Left lung (tissue), 10 donors: ENCODE data around the gene RSRC1. TPM values are rescaled to one million over a fixed set of nuclear protein-coding genes. Genes with fewer than 3 reads are reported as not detected.
"Not testable (repeated sequence)": the region's sequence is repeated elsewhere in the genome, so short reads cannot be mapped to it uniquely, and the experiment has no call there.

Experiments
- ATAC-seq: fragments of 200-7000 bp; cut with Tn5 transposase; one replicate; pipeline ENCODE4 v1.9.1; 2020; ENCODE audit warnings: moderate library complexity
- DNase-seq, 4 donors: peaks; one replicate each; pipeline ENCODE4 v3.0.0-alpha.2; 2013 to 2020
- H3K27ac ChIP-seq, 2 donors: fragments of 200-600 bp; sonication (generic) in 1 of 2; one replicate each; pipeline versions ENCODE4 v1.5.0 to v1.8.0; 2020 to 2021
- H3K27me3 ChIP-seq, 2 donors: fragments of 200-600 bp; sonication (generic) in 1 of 2; one replicate each; pipeline versions ENCODE4 v1.5.0 to v1.8.0; 2020 to 2021
- H3K36me3 ChIP-seq, 2 donors: fragments of 200-600 bp; sonication (generic) in 1 of 2; one replicate each; pipeline versions ENCODE4 v1.5.0 to v1.8.0; 2020 to 2021
- H3K4me1 ChIP-seq, 2 donors: fragments of 200-600 bp; one replicate each; pipeline ENCODE4 v1.8.0; 2021
- H3K4me3 ChIP-seq, 2 donors: fragments of 200-600 bp; sonication (generic) in 1 of 2; one replicate each; pipeline versions ENCODE4 v1.5.0 to v1.8.0; 2020 to 2021; ENCODE audit warnings: mild to moderate bottlenecking in 1 of 2
- H3K9me3 ChIP-seq, 2 donors: fragments of 200-600 bp; sonication (generic) in 1 of 2; one replicate each; pipeline versions ENCODE4 v1.5.0 to v1.8.0; 2020 to 2021
- CTCF ChIP-seq, 2 donors: fragments of 200-600 bp; sonication (generic) in 1 of 2; IDR thresholded peaks; one replicate each; pipeline versions ENCODE4 v1.5.0 to v1.8.0; 2021; ENCODE audit warnings: antibody characterized with exemption in 2 of 2
- intact Hi-C, 2 donors: fragments of 100-400 bp; cut with DNase I; formaldehyde crosslinking; loops; one replicate each; pipeline versions ENCODE4 v1.11.2 to v1.14.2; 2022
- polyA plus RNA-seq, 6 donors: library from polyadenylated mRNA; unstranded; fragments of 120-200 nt; gene quantifications; one replicate each; pipeline ENCODE4 v1.2.1, GENCODE V29; 2013; ENCODE audit not compliant: insufficient read length in 6 of 6
- total RNA-seq, 2 donors: library from RNA; stranded (reverse); fragmentation: NEBNext Ultra II Directional; extraction: Animal tissue kit (Norgen Biotek cat#: 25700); gene quantifications; one replicate each; pipeline ENCODE4 v1.2.1, GENCODE V29; 2021
- donor health status: DM: no; HTN: yes; CAD: no.
- donor health status: DM: no; HTN: no; CAD: no.

Gene RSRC1
- total and polyA plus RNA-seq, 8 donors, result 23.7 to 30.7 (median 27.6) TPM

GRCh38 chr3:158339638-158340037 lies 229.7 kb downstream of the RSRC1 start:
- H3K27me3 ChIP-seq, result no peaks in the 10 kb centered on the region
- DNase-seq (no peak), ATAC-seq (no peak)
- H3K27ac ChIP-seq, result no peak overlapping the region
- TF ChIP-seq CTCF (IDR thresholded peaks at IDR 0.05), result no peak
- no peaks in the 10 kb centered on the region for H3K36me3 ChIP-seq
- intact Hi-C loops, result no loop called here
- H3K9me3 ChIP-seq, result no peaks in the 10 kb centered on the region
- H3K4me1 ChIP-seq, result no peaks in the 10 kb centered on the region
- H3K4me3 ChIP-seq, result no peak overlapping the region

GRCh38 chr3:158340951-158341350 lies 231.1 kb downstream of the RSRC1 start:
- DNase-seq, ATAC-seq, H3K27me3 ChIP-seq, intact Hi-C loops, H3K4me3 ChIP-seq, H3K27ac ChIP-seq, H3K4me1 ChIP-seq, H3K9me3 ChIP-seq, H3K36me3 ChIP-seq: not testable (repeated sequence)

GRCh38 chr3:158347966-158348365 lies 238.1 kb downstream of the RSRC1 start:
- intact Hi-C loops, result no loop called here
- Histone ChIP-seq H3K4me3 (no peak overlapping the region), H3K4me1 (no peaks in the 10 kb centered on the region), H3K27me3 (no peaks in the 10 kb centered on the region), H3K27ac (no peak overlapping the region), H3K9me3 (no peaks in the 10 kb centered on the region), H3K36me3 (no peaks in the 10 kb centered on the region)
- TF ChIP-seq CTCF (IDR thresholded peaks at IDR 0.05), result no peak
- DNase-seq (no peak), ATAC-seq (no peak)

GRCh38 chr3:158350971-158351370 lies 241.1 kb downstream of the RSRC1 start:
- intact Hi-C loops, result no loop called here
- Histone ChIP-seq H3K4me1 (no peaks in the 10 kb centered on the region), H3K4me3 (no peak overlapping the region), H3K27ac (no peak overlapping the region), H3K9me3 (no peaks in the 10 kb centered on the region), H3K36me3 (no peaks in the 10 kb centered on the region), H3K27me3 (no peaks in the 10 kb centered on the region)
- no peak for DNase-seq
- no peak for ATAC-seq
- no peak for TF ChIP-seq CTCF (IDR thresholded peaks at IDR 0.05)

GRCh38 chr3:158352551-158352950 lies 242.7 kb downstream of the RSRC1 start:
- no peaks in the 10 kb centered on the region for H3K36me3 ChIP-seq
- DNase-seq (no peak), ATAC-seq (peak; percentile 49)
- H3K27ac ChIP-seq, result no peak overlapping the region
- no peak overlapping the region for H3K4me3 ChIP-seq
- H3K4me1 ChIP-seq, result no peaks in the 10 kb centered on the region
- intact Hi-C loops, result no loop called here
- no peaks in the 10 kb centered on the region for H3K9me3 ChIP-seq
- TF ChIP-seq CTCF (IDR thresholded peaks at IDR 0.05), result no peak
- H3K27me3 ChIP-seq, result no peaks in the 10 kb centered on the region

- DNase-seq, result no peak
- Histone ChIP-seq H3K36me3 (peaks cover 0 to 4% of the 10 kb centered on the region in 2 donors), H3K4me1 (no peaks in the 10 kb centered on the region), H3K9me3 (peaks cover 0 to 3% of the 10 kb centered on the region in 2 donors), H3K27ac (no peak overlapping the region), H3K4me3 (no peak overlapping the region), H3K27me3 (no peaks in the 10 kb centered on the region)
- intact Hi-C loops, result no loop called here
- no peak for ATAC-seq
- TF ChIP-seq CTCF (IDR thresholded peaks at IDR 0.05), result no peak
Measured at GRCh38 chr3:158354713-158355112, 244.8 kb downstream of the RSRC1 start.
